ENCODE measurements around the gene CEP20. TPM values are rescaled to one million over a fixed set of nuclear protein-coding genes. Genes with fewer than 3 reads are reported as not detected.

CEP20 gene
- total RNA-seq, 4 donors from 2014 or later = 23.5 to 40.5 (median 30.3) TPM

GRCh38 chr16:15833541-15833940 is 54.9 kb downstream of the CEP20 start:
- no peak for ATAC-seq (ENCODE audit: low FRiP score)
- no peak for DNase-seq (ENCODE audit: low spot score)
- no peak for TF ChIP-seq CTCF (IDR thresholded peaks at IDR 0.05)

GRCh38 chr16:15832241-15832640 is 56.2 kb downstream of the CEP20 start:
- no peak for TF ChIP-seq CTCF (IDR thresholded peaks at IDR 0.05)
- no peak for DNase-seq (ENCODE audit: low spot score)
- ATAC-seq (ENCODE audit: low FRiP score) = no peak

GRCh38 chr16:15830832-15831451 is 57.5 kb downstream of the CEP20 start:
- DNase-seq (ENCODE audit: low spot score) = no peak
- no peak for TF ChIP-seq CTCF (IDR thresholded peaks at IDR 0.05)
- no peak for ATAC-seq (ENCODE audit: low FRiP score)

- TF ChIP-seq CTCF (IDR thresholded peaks at IDR 0.05) = no peak
- ATAC-seq (ENCODE audit: low FRiP score) (no peak), DNase-seq (ENCODE audit: low spot score) (no peak)
These were observed 58.9 kb downstream of the CEP20 start for GRCh38 chr16:15829460-15829859.

- ATAC-seq (ENCODE audit: low FRiP score) (no peak), DNase-seq (ENCODE audit: low spot score) (no peak)
- no peak for TF ChIP-seq CTCF (IDR thresholded peaks at IDR 0.05)
These were observed 60.6 kb downstream of the CEP20 start for GRCh38 chr16:15827709-15828343.

- DNase-seq (ENCODE audit: low spot score) (no peak), ATAC-seq (ENCODE audit: low FRiP score) (no peak)
- TF ChIP-seq CTCF (IDR thresholded peaks at IDR 0.05) = no peak
These were observed 61.1 kb downstream of the CEP20 start for GRCh38 chr16:15827299-15827698.

GRCh38 chr16:15825750-15826305 is 62.6 kb downstream of the CEP20 start:
- ATAC-seq (ENCODE audit: low FRiP score) = no peak
- TF ChIP-seq CTCF (IDR thresholded peaks at IDR 0.05) = no peak

More at GRCh38 chr16:15825750-15826305, 62.6 kb downstream of the CEP20 start:
- no peak for DNase-seq (ENCODE audit: low spot score)
